Tongue (tissue), 2 donors: ENCODE results near the gene NPC1. TPM values are rescaled to one million over a fixed set of nuclear protein-coding genes. Genes with fewer than 3 reads are reported as not detected.
A peak's percentile ranks its signal among the peaks of the same experiment; 100 is the strongest.
"Not testable (repeated sequence)": the region's sequence is repeated elsewhere in the genome, so short reads cannot be mapped to it uniquely, and the experiment has no call there.

ENCODE experiments used
- DNase-seq: peaks from one replicate; pipeline ENCODE4 v3.0.0-alpha.2; 2015
- total RNA-seq: library from RNA; depleted of rRNA; stranded (reverse); fragments of >200 nt; gene quantifications from one replicate; pipeline ENCODE4 v1.2.3, GENCODE V29; 2014

Gene NPC1
- total RNA-seq, 1 donor from 2014 or later: 30.4 TPM

DNA sequence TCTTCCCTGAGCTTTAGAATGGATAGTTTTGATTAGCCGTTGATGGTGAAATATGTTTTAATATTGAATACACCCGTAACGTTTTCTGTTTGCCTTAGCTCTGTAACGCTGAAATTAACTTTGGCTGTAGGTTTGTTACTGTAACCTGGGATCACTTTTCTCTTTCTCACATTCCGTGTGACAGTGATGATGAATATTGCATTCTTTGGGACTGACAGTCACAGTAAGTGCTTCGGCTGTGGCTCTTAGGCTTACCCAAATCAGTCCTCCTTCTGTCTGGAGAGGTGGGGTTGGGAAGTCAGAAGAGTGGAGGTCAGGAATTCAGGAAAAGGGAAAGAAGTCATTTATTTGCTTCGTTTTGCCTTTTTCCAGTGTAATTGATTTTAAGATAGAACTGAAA, 65.0 kb downstream of the NPC1 start:
- no peak for DNase-seq

- no peak for DNase-seq
These were observed 66.6 kb downstream of the NPC1 start for GRCh38 chr18:23519734-23520133.

GRCh38 chr18:23515911-23516546, 70.3 kb downstream of the NPC1 start:
- DNase-seq: peak; percentile 90

GRCh38 chr18:23512641-23513040, 73.7 kb downstream of the NPC1 start:
- DNase-seq: no peak

GRCh38 chr18:23512216-23512615, 74.1 kb downstream of the NPC1 start:
- not testable (repeated sequence) for DNase-seq

GRCh38 chr18:23510923-23511322, 75.4 kb downstream of the NPC1 start:
- DNase-seq: not testable (repeated sequence)

- no peak for DNase-seq
These were observed 79.9 kb downstream of the NPC1 start for GRCh38 chr18:23506393-23506792.

- DNase-seq: no peak
These were observed 81.6 kb downstream of the NPC1 start for GRCh38 chr18:23504720-23505119.

DNA sequence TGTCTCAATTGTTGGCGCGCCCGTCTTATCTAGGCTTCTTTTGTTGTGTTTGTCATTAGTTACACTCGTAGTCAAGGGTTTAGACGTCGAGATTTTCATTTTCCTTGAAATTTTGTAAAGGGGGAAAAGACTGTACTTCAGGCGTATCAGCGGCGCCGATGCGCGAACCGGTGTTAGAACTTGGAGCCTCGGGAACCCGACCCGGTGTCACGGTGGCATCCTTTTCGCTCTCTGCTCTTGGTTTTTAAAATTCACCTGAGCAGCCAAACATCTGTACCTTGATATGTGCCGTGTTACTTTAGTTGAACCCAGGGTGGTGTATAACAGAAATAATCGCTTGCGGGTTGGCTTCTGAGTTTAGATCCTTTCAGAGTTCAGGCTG, 82.4 kb downstream of the NPC1 start:
- no peak for DNase-seq

- DNase-seq: peak; percentile 97
These were observed 83.0 kb downstream of the NPC1 start, which contains the start of gene RMC1 for GRCh38 chr18:23503038-23503962. RMC1 (plus strand) TSS chr18:23503511; CDS start chr18:23503619, 108 bp downstream.

DNA sequence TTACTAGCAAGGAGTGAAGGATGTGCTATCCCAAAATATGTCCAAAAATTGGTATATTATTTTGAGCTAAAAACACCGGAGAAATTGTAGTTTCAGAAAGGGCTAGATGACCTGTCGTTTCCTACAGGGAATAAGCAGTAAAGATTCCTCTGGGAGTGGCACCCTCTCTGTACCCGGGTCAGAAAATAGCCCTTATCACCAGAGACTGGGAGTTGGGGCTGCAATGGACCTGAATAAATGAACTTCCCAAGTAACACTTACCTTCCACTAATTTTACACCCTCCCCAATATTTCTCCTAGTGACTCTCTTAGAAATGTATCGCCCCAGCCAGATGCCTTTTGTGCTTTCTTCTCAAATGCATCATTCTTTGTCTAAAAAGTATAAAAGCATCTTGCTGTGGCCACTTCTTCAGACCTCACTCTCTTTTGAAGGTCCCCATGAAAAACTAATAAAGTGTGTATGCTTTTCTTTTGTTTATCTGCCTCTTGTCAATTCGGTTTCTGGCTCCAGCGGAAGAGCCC, 83.7 kb downstream of the NPC1 start:
- DNase-seq: no peak

- DNase-seq: no peak
These were observed 84.7 kb downstream of the NPC1 start for GRCh38 chr18:23501626-23502025.

GRCh38 chr18:23499291-23499781, 87.0 kb downstream of the NPC1 start:
- no peak for DNase-seq

GRCh38 chr18:23498877-23499276, 87.4 kb downstream of the NPC1 start:
- DNase-seq: peak; percentile 75

DNA sequence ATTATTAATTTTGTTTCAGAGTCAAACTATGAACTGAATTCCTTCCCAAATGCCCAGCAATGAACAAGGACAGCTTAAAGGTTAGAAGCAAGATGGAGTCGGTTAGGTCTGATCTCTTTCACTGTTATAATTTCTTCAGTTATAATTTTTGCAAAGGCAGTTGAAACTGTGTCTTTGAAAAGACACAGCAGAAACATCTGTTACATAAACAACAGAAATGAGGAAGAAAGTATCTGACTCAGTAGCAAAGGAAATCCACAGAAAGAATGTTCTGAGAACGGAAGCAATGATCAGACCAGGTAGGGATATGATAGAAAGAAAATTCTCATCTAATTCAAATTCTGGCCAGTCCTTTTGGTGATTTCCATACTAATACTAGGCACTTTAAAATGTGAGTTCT, 88.2 kb downstream of the NPC1 start:
- no peak for DNase-seq

DNA sequence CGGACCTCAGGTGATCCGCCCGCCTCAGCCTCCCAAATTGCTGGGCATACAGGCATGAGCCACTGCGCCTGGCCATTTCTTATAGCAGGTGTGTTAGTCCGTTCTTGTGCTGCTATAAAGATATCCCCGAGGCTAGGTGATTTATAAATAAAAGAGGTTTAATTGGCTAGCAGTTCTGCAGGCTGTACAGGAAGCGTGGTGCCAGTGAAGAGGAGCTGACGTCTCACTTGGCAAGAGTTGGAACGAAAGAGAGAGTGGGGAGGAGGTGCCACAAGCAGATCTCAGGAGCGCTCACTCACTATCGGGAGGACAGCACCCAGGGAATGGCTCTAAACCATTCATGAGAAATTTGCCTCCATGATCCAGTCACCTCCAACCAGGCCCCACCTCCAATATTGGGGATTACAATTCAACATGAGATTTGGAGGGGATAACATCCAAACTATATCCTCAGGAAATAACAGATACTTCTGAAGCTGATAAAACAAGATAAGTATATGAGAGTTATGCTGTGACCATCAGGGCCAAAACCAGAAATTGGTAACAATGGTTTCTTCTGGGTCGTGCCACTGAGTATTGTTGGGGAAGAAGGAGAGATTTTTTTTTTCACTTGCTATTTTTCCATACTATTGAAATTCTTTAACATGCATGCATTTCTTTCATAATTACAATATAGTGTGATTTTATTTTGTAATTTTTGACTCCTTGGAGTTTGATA, 90.4 kb downstream of the NPC1 start:
- no peak for DNase-seq

GRCh38 chr18:23494992-23495391, 91.3 kb downstream of the NPC1 start:
- no peak for DNase-seq

DNA sequence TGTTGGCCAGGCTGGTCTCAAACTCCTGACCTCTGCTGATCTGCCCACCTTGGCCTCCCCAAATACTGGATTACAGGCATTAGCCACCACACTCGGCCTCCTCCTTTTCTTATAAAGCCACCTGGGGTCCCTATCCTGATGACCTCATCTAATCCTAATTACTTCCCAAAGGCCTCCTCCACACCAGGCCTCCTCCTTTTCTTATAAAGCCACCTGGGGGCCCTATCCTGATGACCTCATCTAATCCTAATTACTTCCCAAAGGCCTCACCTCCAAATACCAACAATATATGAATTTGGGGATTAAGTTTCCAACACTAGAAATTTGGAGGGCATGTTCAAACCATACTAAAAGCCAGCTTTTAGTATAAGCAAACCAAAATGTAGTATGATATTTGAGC, 92.7 kb downstream of the NPC1 start:
- no peak for DNase-seq

- not testable (repeated sequence) for DNase-seq
These were observed 96.7 kb downstream of the NPC1 start for GRCh38 chr18:23489586-23489985.

GRCh38 chr18:23487738-23488570, 98.4 kb downstream of the NPC1 start:
- DNase-seq: peak; percentile 35

DNA sequence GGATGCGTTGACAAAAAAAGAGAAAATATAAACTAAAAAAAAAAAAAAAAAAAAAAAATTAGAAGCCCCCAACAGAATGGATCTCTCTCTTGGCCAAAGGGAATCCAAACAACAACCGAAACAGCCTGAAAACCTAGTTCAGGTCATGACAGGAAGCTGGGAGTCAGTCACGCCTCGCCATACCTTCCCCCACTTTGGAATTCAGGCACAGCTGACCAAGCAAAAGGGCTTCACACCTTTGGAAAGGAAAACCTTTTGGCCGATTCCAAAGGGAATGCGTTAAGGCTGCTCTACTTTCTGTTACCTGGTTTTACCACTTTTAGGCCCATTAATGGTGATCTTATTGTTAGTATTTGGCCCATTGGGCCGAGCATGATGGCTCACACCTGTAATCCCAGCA, 100.9 kb downstream of the NPC1 start:
- no peak for DNase-seq
